NCI-H82 treated with DMSO at 0.1 percent for 48 hours (cell line): Measurements from ENCODE around the gene ABCA13.
"Not testable (repeated sequence)": the region's sequence is repeated elsewhere in the genome, so short reads cannot be mapped to it uniquely, and the experiment has no call there.

Source experiments
- DNase-seq: peaks from one replicate; lab custom pipeline; 2025; ENCODE audit not compliant: unreplicated experiment; lab: John Stamatoyannopoulos, UW

The ABCA13 gene

GRCh38 chr7:48173313-48173712, 2.1 kb downstream of the ABCA13 start:
- no peak for DNase-seq

GRCh38 chr7:48173756-48174382, 2.6 kb downstream of the ABCA13 start:
- no peak for DNase-seq

- no peak for DNase-seq
These were observed 3.8 kb downstream of the ABCA13 start for GRCh38 chr7:48175019-48175418.

GRCh38 chr7:48176356-48176893, 5.2 kb downstream of the ABCA13 start:
- DNase-seq = no peak

GRCh38 chr7:48177271-48177670, 6.0 kb downstream of the ABCA13 start:
- DNase-seq = no peak

GRCh38 chr7:48179496-48180030, 8.3 kb downstream of the ABCA13 start:
- DNase-seq = no peak

- DNase-seq = no peak
These were observed 9.7 kb downstream of the ABCA13 start for GRCh38 chr7:48180981-48181380.

- no peak for DNase-seq
These were observed 11.6 kb downstream of the ABCA13 start for GRCh38 chr7:48182718-48183369.

- DNase-seq = no peak
These were observed 12.1 kb downstream of the ABCA13 start for GRCh38 chr7:48183370-48183743.

GRCh38 chr7:48183965-48184364, 12.7 kb downstream of the ABCA13 start:
- DNase-seq = no peak

- DNase-seq = no peak
These were observed 17.7 kb downstream of the ABCA13 start for GRCh38 chr7:48188776-48189520.

- no peak for DNase-seq
These were observed 21.7 kb downstream of the ABCA13 start for GRCh38 chr7:48192996-48193395.

- no peak for DNase-seq
These were observed 22.2 kb downstream of the ABCA13 start for GRCh38 chr7:48193421-48193820.

- DNase-seq = peak; percentile 20
These were observed 29.8 kb downstream of the ABCA13 start for GRCh38 chr7:48200946-48201589.

- not testable (repeated sequence) for DNase-seq
These were observed 31.7 kb downstream of the ABCA13 start for GRCh38 chr7:48202916-48203315.

- no peak for DNase-seq
These were observed 36.0 kb downstream of the ABCA13 start for GRCh38 chr7:48207155-48207675.

GRCh38 chr7:48209004-48209600, 37.8 kb downstream of the ABCA13 start:
- DNase-seq = no peak

- DNase-seq = no peak
These were observed 42.0 kb downstream of the ABCA13 start for GRCh38 chr7:48213226-48213625.

- no peak for DNase-seq
These were observed 46.0 kb downstream of the ABCA13 start for GRCh38 chr7:48217266-48217665.

- DNase-seq = no peak
These were observed 46.5 kb downstream of the ABCA13 start for GRCh38 chr7:48217753-48218152.

GRCh38 chr7:48224042-48224441, 52.8 kb downstream of the ABCA13 start:
- no peak for DNase-seq
